Hepatocyte (in vitro differentiated cells): ENCODE results near the gene OPCML.

Source experiments
- CTCF ChIP-seq: fragments of 200-600 bp; sonication (generic); IDR thresholded peaks from 2 replicates; pipeline ENCODE4 v1.5.1; 2016; ENCODE audit warnings: antibody characterized with exemption, mild to moderate bottlenecking; ENCODE audit not compliant: poor library complexity
- EZH2 ChIP-seq: fragments of 200-600 bp; sonication (generic); IDR thresholded peaks from 2 replicates; pipeline ENCODE4 v1.6.1; 2016; ENCODE audit warnings: antibody characterized with exemption, mild to moderate bottlenecking, borderline replicate concordance
- EZH2phosphoT487 ChIP-seq: fragments of 200-600 bp; sonication (generic); IDR thresholded peaks from one replicate; pipeline ENCODE4 v1.6.1; 2018; ENCODE audit warnings: antibody characterized with exemption, mild to moderate bottlenecking, low read depth, moderate library complexity; ENCODE audit not compliant: unreplicated experiment, severe bottlenecking

GRCh38 chr11:133549826-133550225, 17.5 kb upstream of the OPCML start:
- TF ChIP-seq CTCF = no peak
- TF ChIP-seq EZH2 = no peak
- TF ChIP-seq EZH2phosphoT487 = no peak
